ENCODE data around the gene GJC2.

DNA sequence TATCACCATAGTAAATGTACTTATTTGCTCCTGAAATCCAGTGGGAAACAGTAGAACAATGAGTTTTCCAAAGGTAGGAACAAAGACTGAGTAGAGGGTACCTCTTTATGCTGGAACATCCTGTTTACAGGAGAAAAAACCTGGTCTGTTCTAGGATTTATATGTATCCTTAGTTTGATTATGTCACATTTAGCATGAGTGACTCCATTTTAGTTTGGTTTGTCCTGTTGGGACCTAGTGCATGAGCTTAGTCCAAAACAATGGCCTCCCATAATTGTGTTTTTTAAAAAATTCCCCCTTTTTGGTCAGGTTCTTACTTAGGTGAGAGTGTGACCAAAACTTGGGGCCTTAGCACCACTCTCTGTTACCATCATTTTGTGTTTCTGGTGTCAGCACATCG, 37.1 kb upstream of the GJC2 start:
- TF ChIP-seq, protein P1, sequence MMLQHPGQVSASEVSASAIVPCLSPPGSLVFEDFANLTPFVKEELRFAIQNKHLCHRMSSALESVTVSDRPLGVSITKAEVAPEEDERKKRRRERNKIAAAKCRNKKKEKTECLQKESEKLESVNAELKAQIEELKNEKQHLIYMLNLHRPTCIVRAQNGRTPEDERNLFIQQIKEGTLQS (IDR thresholded peaks at IDR 0.05; ENCODE audit: borderline replicate concordance, extremely low read depth, low read depth, low read length) = no peak
- TF ChIP-seq JUND (IDR thresholded peaks at IDR 0.05; ENCODE audit: low read depth, low read length) = no peak
- TF ChIP-seq, protein P2, sequence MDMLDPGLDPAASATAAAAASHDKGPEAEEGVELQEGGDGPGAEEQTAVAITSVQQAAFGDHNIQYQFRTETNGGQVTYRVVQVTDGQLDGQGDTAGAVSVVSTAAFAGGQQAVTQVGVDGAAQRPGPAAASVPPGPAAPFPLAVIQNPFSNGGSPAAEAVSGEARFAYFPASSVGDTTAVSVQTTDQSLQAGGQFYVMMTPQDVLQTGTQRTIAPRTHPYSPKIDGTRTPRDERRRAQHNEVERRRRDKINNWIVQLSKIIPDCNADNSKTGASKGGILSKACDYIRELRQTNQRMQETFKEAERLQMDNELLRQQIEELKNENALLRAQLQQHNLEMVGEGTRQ (IDR thresholded peaks at IDR 0.05; ENCODE audit: borderline replicate concordance, low read depth, low read length) = no peak
- TF ChIP-seq YY1 (IDR thresholded peaks at IDR 0.05; ENCODE audit: low read depth, low read length) = no peak
